HCT116 (cell line): ENCODE data around the gene ASPG. TPM values are rescaled to one million over a fixed set of nuclear protein-coding genes. Genes with fewer than 3 reads are reported as not detected.
A peak's percentile ranks its signal among the peaks of the same experiment; 100 is the strongest.

Source experiments
- ATAC-seq: fragments of 200-7000 bp; cut with Tn5 transposase; 2 replicates; pipeline ENCODE4 v1.9.1; 2020; ENCODE audit warnings: mild to moderate bottlenecking, moderate library complexity
- BruUV-seq: library from RNA; stranded (reverse); fragments of 400-500 nt; replicated peaks from 2 replicates; lab custom pipeline; 2021; lab: Mats Ljungman, UMichigan
- CTCF ChIA-PET: fragments of 300-600 bp; sonication (Branson Sonifier 250); formaldehyde crosslinking; loops from one replicate; lab custom pipeline; 2021; ENCODE audit warnings: antibody characterized with exemption; lab: Charles Lee
- POLR2A ChIA-PET: fragments of 300-600, 350-600 bp; sonication (Branson Sonifier 250); formaldehyde crosslinking; loops from one replicate; lab custom pipeline; 2021; ENCODE audit warnings: antibody characterized with exemption; lab: Charles Lee
- RAD21 ChIA-PET, 2 experiments: fragments of 300-600 bp; sonication (Branson Sonifier 250); formaldehyde crosslinking; loops; one replicate each; lab custom pipeline; 2023; ENCODE audit warnings: low total read pairs in 2 of 2; ENCODE audit not compliant: uncharacterized antibody in 2 of 2, unreplicated experiment in 2 of 2, low non-redundant PET in 1 of 2; lab: Charles Lee
- DNase-seq: peaks from one replicate; pipeline ENCODE4 v3.0.0-alpha.2; 2010; ENCODE audit warnings: low read depth, low spot score
- H2AFZ ChIP-seq: fragments of 200-600 bp; shearing (Covaris generic), sonication (generic); 2 replicates; pipeline ENCODE4 v1.6.1; 2017; ENCODE audit warnings: low read depth, mixed run types, mixed read lengths, antibody characterized with exemption, low read length; ENCODE audit not compliant: poor library complexity, severe bottlenecking
- H3K27ac ChIP-seq: 2 replicates; pipeline ENCODE4 v1.5.1; 2012; ENCODE audit warnings: low read depth, low read length
- H3K27me3 ChIP-seq: fragments of 200-600 bp; sonication (generic); 2 replicates; pipeline ENCODE4 v1.6.1; 2016; ENCODE audit warnings: mixed run types, low read length, mixed read lengths; ENCODE audit not compliant: insufficient read depth
- H3K36me3 ChIP-seq, 2 experiments: fragments of 200-500 bp in 1 of 2; fragments of 200-600 bp in 1 of 2; sonication (Bioruptor generic) in 1 of 2; sonication (generic) in 1 of 2; 2 replicates each; pipeline versions ENCODE4 v1.5.1 to v1.6.1; 2014 to 2016; ENCODE audit warnings: low read length in 2 of 2, inconsistent platforms in 1 of 2, mixed read lengths in 1 of 2, mixed run types in 1 of 2; ENCODE audit not compliant: insufficient read depth in 2 of 2, control insufficient read depth in 1 of 2
- H3K4me1 ChIP-seq, 2 experiments: fragments of 200-600 bp in 1 of 2; sonication (generic) in 1 of 2; 2 replicates each; pipeline versions ENCODE4 v1.5.1 to v1.6.1; 2012 to 2017; ENCODE audit warnings: low read length in 2 of 2, inconsistent platforms in 1 of 2, mild to moderate bottlenecking in 1 of 2, mixed read lengths in 1 of 2, mixed run types in 1 of 2, moderate library complexity in 1 of 2; ENCODE audit not compliant: insufficient read depth in 2 of 2, control insufficient read depth in 1 of 2
- H3K4me2 ChIP-seq: fragments of 200-600 bp; sonication (generic); 2 replicates; pipeline ENCODE4 v1.6.1; 2017; ENCODE audit warnings: mixed run types, low read length, mixed read lengths
- H3K4me3 ChIP-seq, 2 experiments: fragments of 200-600 bp in 1 of 2; sonication (generic) in 1 of 2; replicated peaks in 1 of 2; 2 replicates each; pipeline ENCODE4 v1.5.1; 2011 to 2016; ENCODE audit warnings: low read length in 2 of 2, control low read depth in 1 of 2, low read depth in 1 of 2, mild to moderate bottlenecking in 1 of 2, mixed read lengths in 1 of 2, mixed run types in 1 of 2
- H3K79me2 ChIP-seq: fragments of 200-600 bp; sonication (generic); 2 replicates; pipeline ENCODE4 v1.6.1; 2017; ENCODE audit warnings: mild to moderate bottlenecking, mixed run types, low read length, moderate library complexity, mixed read lengths; ENCODE audit not compliant: insufficient read depth
- H3K9ac ChIP-seq: fragments of 200-600 bp; sonication (generic); 2 replicates; pipeline ENCODE4 v1.6.1; 2016; ENCODE audit warnings: low read length, mixed read lengths
- H3K9me2 ChIP-seq: fragments of 200-600 bp; sonication (generic), shearing (Covaris generic); 2 replicates; pipeline ENCODE4 v1.6.1; 2017; ENCODE audit warnings: mixed run types, mild to moderate bottlenecking, moderate library complexity; ENCODE audit not compliant: insufficient read depth
- H3K9me3 ChIP-seq, 2 experiments: fragments of 200-500 bp in 1 of 2; fragments of 200-600 bp in 1 of 2; sonication (Bioruptor generic) in 1 of 2; sonication (generic) in 1 of 2; 2 replicates each; pipeline ENCODE4 v1.6.1; 2014 to 2017; ENCODE audit warnings: low read length in 2 of 2, mixed read lengths in 2 of 2, inconsistent platforms in 1 of 2, low read depth in 1 of 2, mild to moderate bottlenecking in 1 of 2, mixed run types in 1 of 2, moderate library complexity in 1 of 2; ENCODE audit not compliant: control insufficient read depth in 1 of 2, insufficient read depth in 1 of 2
- H4K20me1 ChIP-seq: fragments of 200-600 bp; sonication (generic), shearing (Covaris generic); 2 replicates; pipeline ENCODE4 v1.6.1; 2017; ENCODE audit warnings: mixed run types, mild to moderate bottlenecking, moderate library complexity; ENCODE audit not compliant: insufficient read depth
- ATF3 ChIP-seq: IDR thresholded peaks from 2 replicates; pipeline ENCODE4 v1.6.1; 2012
- CBX3 ChIP-seq: IDR thresholded peaks from 2 replicates; pipeline ENCODE4 v1.6.1; 2012; ENCODE audit warnings: low read depth
- EGR1 ChIP-seq: IDR thresholded peaks from 2 replicates; pipeline ENCODE4 v1.6.1; 2012; ENCODE audit warnings: low read depth
- ELF1 ChIP-seq: IDR thresholded peaks from 2 replicates; pipeline ENCODE4 v1.6.1; 2012; ENCODE audit warnings: low read depth, borderline replicate concordance
- EZH2 ChIP-seq: fragments of 200-600 bp; sonication (generic); IDR thresholded peaks from 2 replicates; pipeline ENCODE4 v1.6.1; 2017; ENCODE audit warnings: antibody characterized with exemption, mixed run types
- EZH2phosphoT487 ChIP-seq: fragments of 200-600 bp; IDR thresholded peaks from 2 replicates; pipeline ENCODE4 v1.6.1; 2018; ENCODE audit warnings: antibody characterized with exemption, borderline replicate concordance
- FOSL1 ChIP-seq: IDR thresholded peaks from 2 replicates; pipeline ENCODE4 v1.6.1; 2012; ENCODE audit warnings: low read depth
- JUND ChIP-seq: IDR thresholded peaks from 2 replicates; pipeline ENCODE4 v1.6.1; 2012
- POLR2A ChIP-seq: IDR thresholded peaks from 2 replicates; pipeline ENCODE4 v1.7.0; 2011; ENCODE audit warnings: borderline replicate concordance; ENCODE audit not compliant: insufficient read depth, insufficient read length; ENCODE audit errors: extremely low read depth
- POLR2AphosphoS5 ChIP-seq: IDR thresholded peaks from 2 replicates; pipeline ENCODE4 v1.6.1; 2011; ENCODE audit warnings: mild to moderate bottlenecking, low read depth, low read length, moderate library complexity
- RAD21 ChIP-seq: IDR thresholded peaks from 2 replicates; pipeline ENCODE4 v1.6.1; 2012; ENCODE audit warnings: low read depth, mild to moderate bottlenecking
- SP1 ChIP-seq: IDR thresholded peaks from 2 replicates; pipeline ENCODE4 v1.6.1; 2012; ENCODE audit warnings: low read depth
- SRF ChIP-seq: IDR thresholded peaks from 2 replicates; pipeline ENCODE4 v1.6.1; 2012; ENCODE audit warnings: low read depth
- TCF7L2 ChIP-seq: IDR thresholded peaks from 2 replicates; pipeline ENCODE4 v1.7.0; 2011; ENCODE audit warnings: borderline replicate concordance, inconsistent platforms; ENCODE audit not compliant: insufficient read depth, insufficient read length; ENCODE audit errors: extremely low read depth
- YY1 ChIP-seq: IDR thresholded peaks from 2 replicates; pipeline ENCODE4 v1.6.1; 2011; ENCODE audit warnings: low read length, low read depth, moderate library complexity, mild to moderate bottlenecking; ENCODE audit not compliant: insufficient replicate concordance; ENCODE audit errors: extremely low read depth
- ZFX ChIP-seq: fragments of 450-650 bp; IDR thresholded peaks from 2 replicates; pipeline ENCODE4 v1.6.1; 2017
- ZNF274 ChIP-seq: fragments of 200-500 bp; sonication (Bioruptor generic); IDR thresholded peaks from 2 replicates; pipeline ENCODE4 v1.6.1; 2014; ENCODE audit warnings: mild to moderate bottlenecking, low read depth, low read length, inconsistent platforms
- intact Hi-C: fragments of 100-400 bp; cut with micrococcal nuclease; formaldehyde crosslinking; loops from 2 replicates; pipeline ENCODE4 v1.10.0; 2022
- total RNA-seq: library from RNA; stranded (reverse); gene quantifications from one replicate; pipeline ENCODE4 v1.2.1, GENCODE V29; 2021; ENCODE audit not compliant: unreplicated experiment
- TF ChIP-seq, protein P1 (sequence below): IDR thresholded peaks from 2 replicates; pipeline ENCODE4 v1.6.1; 2012; ENCODE audit warnings: low read depth

ASPG gene
- total RNA-seq, 1 experiment from 2014 or later = not detected

DNA sequence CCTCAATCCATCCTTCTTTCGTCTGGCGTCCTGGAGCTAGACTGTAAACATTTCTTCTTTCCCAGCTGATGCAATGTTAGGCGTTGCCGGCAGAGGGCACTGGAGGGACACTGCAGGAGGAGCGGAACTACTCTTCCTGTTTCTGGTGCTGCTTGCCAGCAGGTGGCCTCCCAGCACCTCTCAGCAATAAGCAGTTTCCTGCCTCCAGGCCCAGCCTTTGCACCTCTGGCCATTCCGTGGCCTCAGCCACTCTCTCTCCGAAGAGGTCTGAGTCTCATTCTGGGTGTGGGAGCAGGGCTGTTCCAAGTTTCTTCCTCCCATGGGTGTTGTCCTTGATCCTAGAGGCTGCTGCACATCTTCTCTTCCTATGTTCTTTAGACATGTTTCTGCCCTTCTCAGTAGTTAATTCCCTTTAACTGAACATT lies 7.5 kb upstream of the ASPG start (continued):
- TF ChIP-seq, protein P1, sequence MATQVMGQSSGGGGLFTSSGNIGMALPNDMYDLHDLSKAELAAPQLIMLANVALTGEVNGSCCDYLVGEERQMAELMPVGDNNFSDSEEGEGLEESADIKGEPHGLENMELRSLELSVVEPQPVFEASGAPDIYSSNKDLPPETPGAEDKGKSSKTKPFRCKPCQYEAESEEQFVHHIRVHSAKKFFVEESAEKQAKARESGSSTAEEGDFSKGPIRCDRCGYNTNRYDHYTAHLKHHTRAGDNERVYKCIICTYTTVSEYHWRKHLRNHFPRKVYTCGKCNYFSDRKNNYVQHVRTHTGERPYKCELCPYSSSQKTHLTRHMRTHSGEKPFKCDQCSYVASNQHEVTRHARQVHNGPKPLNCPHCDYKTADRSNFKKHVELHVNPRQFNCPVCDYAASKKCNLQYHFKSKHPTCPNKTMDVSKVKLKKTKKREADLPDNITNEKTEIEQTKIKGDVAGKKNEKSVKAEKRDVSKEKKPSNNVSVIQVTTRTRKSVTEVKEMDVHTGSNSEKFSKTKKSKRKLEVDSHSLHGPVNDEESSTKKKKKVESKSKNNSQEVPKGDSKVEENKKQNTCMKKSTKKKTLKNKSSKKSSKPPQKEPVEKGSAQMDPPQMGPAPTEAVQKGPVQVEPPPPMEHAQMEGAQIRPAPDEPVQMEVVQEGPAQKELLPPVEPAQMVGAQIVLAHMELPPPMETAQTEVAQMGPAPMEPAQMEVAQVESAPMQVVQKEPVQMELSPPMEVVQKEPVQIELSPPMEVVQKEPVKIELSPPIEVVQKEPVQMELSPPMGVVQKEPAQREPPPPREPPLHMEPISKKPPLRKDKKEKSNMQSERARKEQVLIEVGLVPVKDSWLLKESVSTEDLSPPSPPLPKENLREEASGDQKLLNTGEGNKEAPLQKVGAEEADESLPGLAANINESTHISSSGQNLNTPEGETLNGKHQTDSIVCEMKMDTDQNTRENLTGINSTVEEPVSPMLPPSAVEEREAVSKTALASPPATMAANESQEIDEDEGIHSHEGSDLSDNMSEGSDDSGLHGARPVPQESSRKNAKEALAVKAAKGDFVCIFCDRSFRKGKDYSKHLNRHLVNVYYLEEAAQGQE = no peak
- TF ChIP-seq JUND (no peak), EZH2phosphoT487 (no peak), SRF (0 out of 2 replicates have a peak, but pooled peaks have one; percentile 4), ZNF274 (no peak), SP1 (no peak), EGR1 (no peak)

GRCh38 chr14:104080376-104081260 lies 4.9 kb upstream of the ASPG start:
- intact Hi-C loops = no loop called here
- no peaks in the 10 kb centered on the region for H3K36me3 ChIP-seq
- no TSS peak for BruUV-seq
- CTCF ChIA-PET = no interaction called here
- no peaks in the 10 kb centered on the region for H3K27me3 ChIP-seq
- ATAC-seq = no peak
- H3K4me3 ChIP-seq = no peak overlapping the region
- no peak overlapping the region for H3K9ac ChIP-seq
- RAD21 ChIA-PET = no interaction called here
- no peaks in the 10 kb centered on the region for H3K9me3 ChIP-seq
- DNase-seq = no peak
- POLR2A ChIA-PET = no interaction called here
- no peaks in the 10 kb centered on the region for H3K9me2 ChIP-seq
- no peak overlapping the region for H3K4me2 ChIP-seq
- H3K4me1 ChIP-seq = peaks cover 2 to 5% of the 10 kb centered on the region in 2 experiments; a peak in 3 of 4 replicates
- H3K27ac ChIP-seq = no peak overlapping the region
- no peaks in the 10 kb centered on the region for H3K79me2 ChIP-seq
- H2AFZ ChIP-seq = no peak overlapping the region
- H4K20me1 ChIP-seq = no peaks in the 10 kb centered on the region
- TF ChIP-seq SP1 = no peak
- TF ChIP-seq POLR2A = no peak
- TF ChIP-seq JUND = no peak
- TF ChIP-seq, protein P1 = no peak
- no peak for TF ChIP-seq SRF
- TF ChIP-seq CBX3 = no peak
- no peak for TF ChIP-seq ELF1
- no peak for TF ChIP-seq TCF7L2
- TF ChIP-seq EZH2 = no peak
- no peak for TF ChIP-seq ZNF274
- TF ChIP-seq POLR2AphosphoS5 = no peak
- no peak for TF ChIP-seq FOSL1
- no peak for TF ChIP-seq ZFX
- TF ChIP-seq YY1 = no peak
- no peak for TF ChIP-seq ATF3
- no peak for TF ChIP-seq RAD21
